NCI-H146 treated with DMSO at 0.1 percent for 48 hours (cell line): ENCODE data around the gene MDN1.
"Not testable (repeated sequence)": the region's sequence is repeated elsewhere in the genome, so short reads cannot be mapped to it uniquely, and the experiment has no call there.

Source experiments
- DNase-seq: peaks from one replicate; lab custom pipeline; 2025; ENCODE audit not compliant: unreplicated experiment; lab: John Stamatoyannopoulos, UW

MDN1 gene

GRCh38 chr6:89662659-89663223 lies 156.9 kb downstream of the MDN1 start:
- DNase-seq, result no peak

GRCh38 chr6:89661559-89661958 lies 158.0 kb downstream of the MDN1 start:
- DNase-seq, result no peak

- no peak for DNase-seq
Measured at GRCh38 chr6:89660981-89661380, 158.6 kb downstream of the MDN1 start.

GRCh38 chr6:89657445-89658158 lies 162.0 kb downstream of the MDN1 start:
- DNase-seq, result no peak

- no peak for DNase-seq
Measured at GRCh38 chr6:89655122-89655521, 164.5 kb downstream of the MDN1 start.

- no peak for DNase-seq
Measured at GRCh38 chr6:89650579-89650978, 169.0 kb downstream of the MDN1 start.

- no peak for DNase-seq
Measured at GRCh38 chr6:89649682-89650081, 169.9 kb downstream of the MDN1 start.

- DNase-seq, result no peak
Measured at GRCh38 chr6:89644864-89645263, 174.7 kb downstream of the MDN1 start.

GRCh38 chr6:89643406-89643805 lies 176.2 kb downstream of the MDN1 start:
- no peak for DNase-seq

- DNase-seq, result no peak
Measured at GRCh38 chr6:89642956-89643355, 176.6 kb downstream of the MDN1 start.

- DNase-seq, result not testable (repeated sequence)
Measured at GRCh38 chr6:89641581-89641980, 178.0 kb downstream of the MDN1 start.

GRCh38 chr6:89640804-89641203 lies 178.8 kb downstream of the MDN1 start:
- no peak for DNase-seq

GRCh38 chr6:89638320-89639195 lies 181.0 kb downstream of the MDN1 start, which contains the start of gene LYRM2:
Gene LYRM2 (minus strand): TSS chr6:89638747. CDS start chr6:89638716, 31 bp downstream.
- DNase-seq, result peak; percentile 87

- DNase-seq, result peak; percentile 36
Measured at GRCh38 chr6:89637960-89638319, 181.7 kb downstream of the MDN1 start.

- not testable (repeated sequence) for DNase-seq
Measured at GRCh38 chr6:89636412-89636811, 183.2 kb downstream of the MDN1 start.

- DNase-seq, result no peak
Measured at GRCh38 chr6:89630488-89630887, 189.1 kb downstream of the MDN1 start.

- DNase-seq, result no peak
Measured at GRCh38 chr6:89623749-89624148, 195.8 kb downstream of the MDN1 start.

- DNase-seq, result no peak
Measured at GRCh38 chr6:89619567-89619966, 200.0 kb downstream of the MDN1 start.

- no peak for DNase-seq
Measured at GRCh38 chr6:89618026-89618425, 201.6 kb downstream of the MDN1 start.

- DNase-seq, result no peak
Measured at GRCh38 chr6:89616531-89616930, 203.1 kb downstream of the MDN1 start.

- DNase-seq, result no peak
Measured at GRCh38 chr6:89615882-89616281, 203.7 kb downstream of the MDN1 start.

- no peak for DNase-seq
Measured at GRCh38 chr6:89613790-89614189, 205.8 kb downstream of the MDN1 start.
